Cardiac fibroblast (primary cell): ENCODE measurements around the gene ACSL6.

Source experiments
- DNase-seq, 2 donors: peaks; one replicate each; pipeline versions ENCODE4 v3.0.0 to v3.0.0-alpha.2; 2010; ENCODE audit warnings: low read depth in 2 of 2
- H3K4me3 ChIP-seq, 2 donors: replicated peaks in 1 of 2; 1 replicate in 1 of 2; 2 replicates in 1 of 2; pipeline ENCODE4 v1.5.1; 2011; ENCODE audit warnings: low read depth in 2 of 2, low read length in 2 of 2, mild to moderate bottlenecking in 2 of 2, moderate library complexity in 1 of 2
- CTCF ChIP-seq: IDR thresholded peaks from one replicate; pipeline ENCODE4 v1.5.1; 2011; ENCODE audit warnings: low read depth, mild to moderate bottlenecking, low read length, inconsistent platforms

ACSL6 gene

DNA sequence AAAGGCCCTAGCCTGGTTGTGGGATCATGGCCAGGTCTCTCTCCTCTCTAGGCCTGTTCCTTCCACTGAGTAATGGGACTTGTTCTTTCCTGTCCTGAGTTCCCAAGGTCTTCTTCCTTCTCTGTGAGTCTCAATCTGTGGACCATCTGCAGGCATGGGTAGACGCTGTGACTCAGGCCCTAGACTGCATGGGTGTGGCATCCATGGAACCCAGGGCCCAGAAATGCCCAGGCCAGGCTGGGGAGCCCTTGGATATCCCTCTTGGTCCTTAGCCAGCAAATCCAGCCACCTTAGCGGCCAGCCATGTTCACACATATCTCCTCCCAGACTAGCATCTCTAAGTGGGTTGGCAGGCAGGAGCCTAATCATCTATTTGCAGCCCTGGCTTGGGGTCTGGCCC lies 2.3 kb upstream of the ACSL6 start:
- H3K4me3 ChIP-seq = no peak overlapping the region
- TF ChIP-seq CTCF = no peak
- DNase-seq = no peak

- no peak for TF ChIP-seq CTCF
- DNase-seq = no peak
- no peak overlapping the region for H3K4me3 ChIP-seq
These were observed 1.7 kb upstream of the ACSL6 start for GRCh38 chr5:132013006-132013689.

- TF ChIP-seq CTCF = no peak
- DNase-seq = peak; percentile 66 to 79
- no peak overlapping the region for H3K4me3 ChIP-seq
These were observed 1.0 kb upstream of the ACSL6 start for GRCh38 chr5:132012371-132013005.

GRCh38 chr5:132010989-132011621 lies 353 bp downstream of the ACSL6 start:
- TF ChIP-seq CTCF = no peak
- DNase-seq = no peak
- H3K4me3 ChIP-seq = peak overlapping the region; percentile 35 to 53

DNA sequence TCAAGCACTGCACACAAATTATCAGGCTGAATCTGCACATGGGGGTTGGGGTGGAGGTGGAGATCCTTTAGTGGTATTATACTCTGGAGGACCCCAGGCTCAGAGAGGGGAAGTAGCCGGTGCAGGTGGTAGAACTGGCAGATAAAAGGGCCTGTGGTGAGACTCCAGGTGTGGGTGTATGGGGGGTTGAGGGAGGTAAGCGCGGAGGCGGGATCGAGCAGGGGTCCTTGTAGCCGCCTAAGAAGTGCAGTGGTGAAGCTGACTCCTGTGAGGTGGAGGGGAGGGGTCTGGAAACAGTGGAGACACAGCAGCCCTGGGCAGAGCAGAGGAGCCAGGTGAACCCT lies 841 bp downstream of the ACSL6 start:
- no peak for DNase-seq
- no peak for TF ChIP-seq CTCF
- no peak overlapping the region for H3K4me3 ChIP-seq

GRCh38 chr5:132009706-132010405 lies 1.6 kb downstream of the ACSL6 start:
- H3K4me3 ChIP-seq = no peak overlapping the region
- no peak for DNase-seq
- TF ChIP-seq CTCF = no peak
